ENCODE results near the gene EHHADH.

GRCh38 chr3:185292238-185292637 lies 38.4 kb upstream of the EHHADH start:
- TF ChIP-seq CTCF (conservative IDR thresholded peaks at IDR 0.05 in 1 of 2, IDR thresholded peaks at IDR 0.05 in 1 of 2; ENCODE audit: extremely low read depth in 1 of 2, insufficient read depth in 1 of 2, low read depth in 1 of 2, low read length in 2 of 2) = no peak
- TF ChIP-seq EZH2 (IDR thresholded peaks at IDR 0.05; ENCODE audit: borderline replicate concordance, low read length) = no peak

Measured in mammary epithelial cell (primary cell).